Right ventricle myocardium superior (tissue), 1 donor: ENCODE measurements around the gene DLX5. TPM values are rescaled to one million over a fixed set of nuclear protein-coding genes. Genes with fewer than 3 reads are reported as not detected.

Source experiments
- ATAC-seq: fragments of 200-7000 bp; cut with Tn5 transposase; one replicate; pipeline ENCODE4 v1.9.1; 2020; ENCODE audit warnings: mild to moderate bottlenecking; ENCODE audit not compliant: poor library complexity
- DNase-seq: peaks from one replicate; pipeline ENCODE4 v3.0.0-alpha.2; 2020
- intact Hi-C: fragments of 100-400 bp; cut with DNase I; formaldehyde crosslinking; loops from one replicate; pipeline ENCODE4 v1.11.2; 2022
- total RNA-seq: library from RNA; stranded (reverse); fragmentation: NEBNext Ultra II Directional; extraction: Animal tissue kit (Norgen Biotek cat#: 25700); gene quantifications from one replicate; pipeline ENCODE4 v1.2.1, GENCODE V29; 2021
- donor health status: DM: no; HTN: yes; CAD: no; lungs with severe emphysema.

Gene DLX5
- total RNA-seq, 1 donor from 2014 or later = not detected

DNA sequence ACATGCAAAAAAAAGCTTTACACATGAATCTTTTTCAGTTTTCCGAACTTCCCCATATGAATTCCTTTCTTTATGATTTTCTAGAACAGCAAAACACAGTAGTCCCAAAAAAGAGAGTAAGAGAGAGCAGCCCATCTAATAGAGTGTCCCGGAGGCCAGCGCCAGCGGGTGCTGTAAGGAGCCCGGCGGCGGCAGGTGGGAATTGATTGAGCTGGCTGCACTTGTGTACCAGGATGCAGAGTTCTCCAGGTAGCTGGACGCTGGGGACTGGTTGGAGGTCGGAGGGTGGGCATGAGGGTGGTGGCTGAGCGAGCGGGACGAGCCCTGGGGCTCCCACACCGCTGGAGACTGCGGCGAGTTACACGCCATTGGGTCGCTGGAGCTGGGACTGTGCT lies 4.0 kb downstream of the DLX5 start:
- DNase-seq (no peak), ATAC-seq (no peak)
- intact Hi-C loops = no loop called here

DNA sequence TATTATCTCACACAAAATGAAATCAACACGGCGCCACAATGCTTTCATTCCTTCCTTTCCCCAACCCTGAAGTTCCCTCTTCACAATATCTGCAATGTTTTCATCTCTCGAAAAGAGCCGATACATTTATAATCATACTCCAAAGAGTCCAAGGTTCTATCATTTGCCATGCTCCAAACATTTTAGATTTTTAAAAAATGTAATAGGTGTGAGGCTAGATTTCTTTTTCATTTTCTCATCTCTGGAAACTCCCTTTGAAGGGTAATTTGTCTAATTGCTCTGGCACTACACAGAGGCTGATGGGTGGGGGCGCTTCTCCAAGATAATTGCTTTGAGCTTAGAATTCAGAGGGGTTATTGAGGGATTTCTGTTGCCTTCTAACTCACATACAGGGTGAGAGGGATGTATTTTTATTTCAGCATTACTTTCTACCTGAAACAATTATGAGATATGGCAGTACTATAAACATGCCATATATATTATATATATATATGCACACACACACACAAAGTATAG lies 4.9 kb downstream of the DLX5 start:
- intact Hi-C loops = no loop called here
- DNase-seq = no peak

DNA sequence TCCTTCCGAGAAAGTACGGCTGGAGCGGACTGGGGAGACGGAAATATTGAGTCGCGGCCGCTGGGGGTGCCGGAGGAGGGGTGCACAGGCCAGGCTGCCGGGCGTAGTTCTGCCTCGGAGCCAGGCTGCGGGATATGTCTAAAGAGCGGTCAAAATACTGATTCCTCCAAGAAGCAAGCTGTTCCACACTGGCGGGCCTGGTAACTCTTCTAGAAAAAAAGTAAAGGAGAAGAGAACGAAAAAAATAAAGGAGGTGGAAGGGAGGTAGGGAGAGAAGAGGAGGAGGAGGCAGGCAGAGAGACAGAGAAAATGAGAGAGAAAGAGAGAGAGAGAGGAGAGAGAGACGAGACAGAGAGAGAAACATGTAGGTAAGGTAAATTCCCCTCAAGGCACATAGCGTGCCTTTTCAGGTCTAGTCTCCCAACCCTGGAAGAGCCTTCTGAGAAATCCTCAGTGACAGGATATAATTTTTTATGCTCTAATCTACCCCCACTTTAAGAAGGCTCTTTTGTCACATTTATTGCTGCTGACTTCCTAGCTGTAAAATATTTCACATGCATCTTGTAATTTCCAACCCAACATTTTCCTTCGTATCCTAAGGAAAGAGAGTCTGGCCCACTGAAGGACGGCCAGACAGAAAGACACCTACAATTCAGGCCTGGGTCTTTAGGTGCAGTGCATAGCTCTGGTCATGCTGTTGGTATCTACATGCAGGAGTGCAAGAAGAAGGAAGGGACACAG lies 5.7 kb downstream of the DLX5 start:
- DNase-seq (no peak), ATAC-seq (no peak)
- intact Hi-C loops = no loop called here

More for the DNA sequence above, 4.9 kb downstream of the DLX5 start:
- no peak for ATAC-seq

DNA sequence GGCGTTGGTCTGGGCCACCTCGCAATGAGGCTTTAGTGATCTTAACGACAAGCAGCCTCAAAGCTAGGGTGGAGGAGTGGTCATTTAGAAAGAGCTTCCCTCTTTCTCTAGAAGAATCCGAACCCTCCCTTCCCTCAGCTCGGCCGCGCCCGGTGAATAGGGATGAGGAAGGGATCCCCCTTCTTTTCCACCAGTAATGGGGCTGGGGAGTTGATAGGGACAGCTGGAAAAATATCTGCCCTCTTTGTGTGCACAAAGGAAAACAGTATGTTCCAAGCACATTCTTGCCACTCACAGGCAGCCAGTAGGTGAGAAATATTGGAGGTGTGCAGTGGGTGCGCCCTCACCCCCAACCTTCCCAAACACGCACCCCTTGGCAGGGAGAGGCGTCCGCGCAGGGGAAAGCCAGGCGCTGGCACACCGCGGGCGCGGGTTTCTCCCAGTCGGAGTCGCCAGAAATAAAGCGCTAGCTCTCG lies 6.5 kb downstream of the DLX5 start:
- intact Hi-C loops = no loop called here
- no peak for DNase-seq
- no peak for ATAC-seq

DNA sequence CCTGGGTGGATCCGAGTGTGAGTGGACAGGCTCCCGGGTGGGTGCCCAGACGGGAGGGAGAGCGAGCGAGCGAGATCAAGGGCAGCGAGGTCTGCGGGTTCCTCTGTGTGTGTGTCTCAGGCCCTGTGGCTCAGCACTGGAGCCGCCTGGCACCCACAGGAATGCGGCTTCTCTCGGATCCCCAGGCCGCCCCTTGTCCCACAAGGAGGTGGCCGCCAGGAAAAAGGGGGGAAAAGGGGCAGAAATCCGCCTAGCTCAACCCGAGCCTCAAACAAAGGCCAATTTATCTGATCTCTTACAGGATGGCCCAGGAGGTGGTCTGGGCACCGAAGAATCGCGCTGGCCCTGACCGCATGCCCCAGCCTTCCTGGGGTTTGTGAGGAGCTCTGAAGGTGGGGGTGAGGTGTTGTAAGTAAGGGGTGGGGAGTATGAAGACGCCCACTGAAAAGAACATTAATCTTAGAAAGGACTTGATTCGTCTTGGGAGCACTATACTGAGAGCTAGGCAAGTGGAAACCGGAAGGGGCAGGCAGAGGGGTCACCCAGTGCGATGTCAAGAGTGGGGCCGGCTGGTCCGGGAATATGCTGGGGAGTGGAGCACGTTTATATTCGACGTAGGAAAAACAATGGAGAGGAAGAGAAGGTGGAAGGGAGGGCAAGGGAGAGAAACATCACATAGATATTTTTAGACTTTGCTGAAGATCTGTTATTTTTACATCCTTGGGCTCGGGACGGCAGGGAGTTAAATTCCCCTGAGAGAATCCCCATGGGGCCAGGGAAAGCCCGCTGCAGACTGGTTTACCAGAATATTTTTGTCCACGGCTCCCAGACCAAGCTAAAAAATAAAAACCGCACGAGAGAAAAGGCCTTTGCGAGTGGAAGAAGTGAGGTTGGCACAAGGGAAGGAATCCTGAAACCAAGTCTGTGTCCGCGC lies 7.2 kb downstream of the DLX5 start:
- intact Hi-C loops = no loop called here
- DNase-seq (no peak), ATAC-seq (no peak)

DNA sequence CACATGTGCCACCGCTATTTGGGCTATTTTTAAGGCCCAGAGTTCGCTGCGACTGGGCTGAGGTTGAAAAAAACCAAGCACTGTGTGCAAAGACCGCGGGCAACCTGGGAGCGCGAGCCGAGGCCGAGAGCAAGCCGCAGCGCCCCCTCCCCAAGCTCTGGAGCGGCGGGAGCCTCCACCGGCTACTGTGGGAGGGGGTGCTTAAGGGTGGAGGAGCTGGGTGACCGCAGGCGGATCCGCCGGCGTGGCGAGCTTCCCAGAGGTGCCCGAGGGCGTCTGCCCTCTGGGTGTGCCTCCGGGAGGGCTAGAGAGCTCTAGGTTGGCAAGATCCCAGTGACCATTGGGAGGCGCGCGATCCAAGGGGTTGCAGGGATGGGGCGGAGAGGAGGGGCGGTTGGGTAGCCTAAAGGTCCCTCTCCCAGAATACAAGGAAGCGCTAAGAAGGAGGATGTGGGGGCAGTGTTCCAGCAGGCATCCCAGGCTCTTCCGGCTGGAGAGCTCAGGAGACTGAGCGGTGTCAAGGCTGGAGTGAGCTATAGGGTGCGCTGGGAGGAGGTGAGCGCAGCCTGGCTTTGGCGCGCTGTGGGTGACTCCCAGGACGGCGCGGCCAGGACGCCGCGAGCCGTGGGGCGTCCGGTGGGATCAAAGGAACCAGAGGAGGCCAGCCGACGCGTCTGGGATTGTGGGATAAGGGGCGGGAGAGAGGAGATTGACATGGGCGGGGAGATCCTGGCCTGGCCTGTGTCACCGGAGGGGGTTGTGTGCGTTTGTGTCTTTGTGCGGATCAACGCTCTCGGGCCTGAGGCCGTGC lies 8.0 kb downstream of the DLX5 start:
- ATAC-seq (no peak), DNase-seq (no peak)
- intact Hi-C loops = no loop called here

DNA sequence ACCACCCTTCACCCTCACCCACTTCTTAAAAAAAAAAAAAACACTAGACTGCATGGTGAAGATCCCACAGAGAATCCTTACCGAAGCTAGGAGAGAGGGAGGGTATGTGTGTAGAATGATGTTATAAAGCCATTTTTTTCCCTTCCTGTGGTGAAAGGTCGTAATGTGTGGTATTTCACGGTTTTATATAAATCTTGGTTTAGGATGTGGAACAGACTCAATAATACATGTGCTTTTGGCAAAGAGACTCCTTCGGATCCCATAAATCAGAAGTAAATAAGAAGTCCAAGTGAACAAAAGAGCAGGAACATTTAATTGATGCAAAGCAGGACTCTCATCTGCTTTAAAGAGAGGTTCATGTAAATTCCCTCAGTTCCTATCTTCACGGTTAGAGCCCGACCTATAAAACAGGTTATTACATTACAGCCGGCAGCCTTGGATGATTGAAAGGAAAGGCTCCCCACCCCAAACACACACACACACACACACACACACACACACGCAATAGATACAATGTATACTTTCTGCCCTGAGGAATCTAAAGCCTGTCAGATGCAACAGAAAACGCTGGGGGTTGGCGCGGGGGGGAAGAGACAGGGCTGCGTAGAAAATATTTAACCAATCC lies 8.8 kb downstream of the DLX5 start:
- no peak for DNase-seq
- no peak for ATAC-seq
- intact Hi-C loops = no loop called here

DNA sequence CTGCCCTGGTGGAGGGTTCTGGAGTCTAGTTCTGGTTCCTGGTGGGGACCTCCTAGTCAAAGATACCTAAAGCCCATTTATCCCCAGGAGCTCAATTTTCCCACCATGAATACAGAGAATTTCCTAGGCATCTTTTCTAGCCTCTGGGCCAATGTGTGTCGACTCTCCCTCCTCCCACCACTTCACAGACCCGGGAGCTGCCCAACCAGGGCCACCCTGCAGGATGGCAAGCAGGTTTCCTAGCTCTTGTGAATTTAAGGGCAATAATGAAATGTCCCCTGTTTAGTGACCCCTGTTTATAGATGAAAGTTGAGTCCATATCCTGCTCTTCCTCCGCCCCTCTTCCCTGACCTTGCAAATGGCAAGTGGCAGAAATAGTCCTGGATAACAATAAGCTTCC lies 9.4 kb downstream of the DLX5 start:
- no peak for DNase-seq
- ATAC-seq = no peak
- intact Hi-C loops = no loop called here

DNA sequence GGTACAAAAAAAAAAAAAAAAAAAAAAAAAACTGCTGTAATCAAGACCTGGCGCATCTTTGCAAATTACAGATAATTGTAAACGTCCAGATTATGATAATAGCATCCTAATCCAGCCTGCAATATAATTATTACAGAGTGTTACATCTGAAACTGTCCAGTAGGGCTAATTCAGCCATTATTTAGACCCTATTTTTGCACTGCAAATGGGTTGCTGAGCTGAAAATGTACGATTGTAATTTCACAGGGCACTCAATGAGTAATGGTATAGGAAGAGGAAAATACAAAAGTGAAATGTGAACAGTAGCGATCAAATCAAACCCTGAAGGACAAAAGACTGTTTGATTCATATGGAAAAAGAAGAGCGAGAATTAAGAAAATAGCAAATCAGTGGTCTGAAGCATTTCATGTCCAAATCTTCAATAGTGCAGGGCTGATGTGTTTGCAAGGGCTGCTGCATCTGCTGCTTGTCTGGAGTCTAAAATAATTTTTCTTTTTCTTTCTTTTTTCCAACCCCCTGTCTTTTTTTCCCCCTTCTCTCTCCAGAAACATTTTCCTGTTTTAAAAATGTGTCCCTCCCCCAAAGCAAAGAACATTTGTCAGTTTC lies 10.4 kb downstream of the DLX5 start:
- ATAC-seq (no peak), DNase-seq (no peak)
- intact Hi-C loops = no loop called here

DNA sequence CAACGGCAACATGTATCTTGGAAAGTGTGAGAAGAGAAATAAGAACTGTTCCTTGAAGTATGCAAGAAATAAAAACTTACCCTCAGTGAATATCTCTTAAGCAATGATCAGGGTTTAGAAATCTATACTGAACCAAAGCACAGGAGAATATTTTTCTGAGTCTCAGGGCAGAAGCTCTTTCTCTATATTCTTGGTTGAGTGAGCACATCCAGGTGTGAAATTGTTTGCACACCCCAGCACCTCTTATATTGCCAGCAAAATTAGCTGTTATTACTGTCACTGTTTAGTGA lies 10.8 kb downstream of the DLX5 start:
- DNase-seq = no peak
- no peak for ATAC-seq
- intact Hi-C loops = no loop called here

DNA sequence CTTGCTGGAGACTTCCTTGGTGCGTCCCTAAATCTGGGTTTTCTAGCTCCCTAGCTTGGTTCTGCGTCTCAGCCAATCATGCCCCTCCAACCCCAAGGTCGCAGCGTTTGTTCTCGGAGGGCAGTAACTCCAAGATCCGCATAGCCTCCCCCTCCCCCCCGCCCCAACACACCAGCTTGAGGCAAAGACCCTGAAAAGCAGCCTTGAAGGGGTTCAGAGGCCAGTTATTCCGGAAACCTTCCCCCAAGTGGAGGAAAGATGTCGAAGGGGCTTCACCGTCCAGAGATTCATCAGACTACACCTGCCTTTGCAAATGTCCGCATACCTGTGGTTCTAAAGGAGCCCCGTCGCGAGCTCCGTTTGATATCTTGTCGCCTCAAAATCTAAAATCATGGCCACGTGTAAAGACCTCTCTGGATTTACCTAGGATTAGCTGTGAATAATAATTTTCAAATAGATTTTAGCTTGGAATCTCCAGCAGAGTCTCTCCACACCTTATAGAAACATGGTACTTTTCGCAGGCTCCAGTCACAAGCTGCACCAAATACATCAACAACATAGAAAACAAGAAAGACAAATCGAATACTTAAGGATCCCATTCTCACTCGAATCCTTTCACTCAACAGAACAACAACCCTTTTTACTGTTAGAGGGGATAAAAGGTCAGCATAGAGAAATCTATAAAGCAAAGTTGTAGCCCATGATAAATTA lies 11.3 kb downstream of the DLX5 start:
- ATAC-seq (no peak), DNase-seq (no peak)
- intact Hi-C loops = no loop called here

DNA sequence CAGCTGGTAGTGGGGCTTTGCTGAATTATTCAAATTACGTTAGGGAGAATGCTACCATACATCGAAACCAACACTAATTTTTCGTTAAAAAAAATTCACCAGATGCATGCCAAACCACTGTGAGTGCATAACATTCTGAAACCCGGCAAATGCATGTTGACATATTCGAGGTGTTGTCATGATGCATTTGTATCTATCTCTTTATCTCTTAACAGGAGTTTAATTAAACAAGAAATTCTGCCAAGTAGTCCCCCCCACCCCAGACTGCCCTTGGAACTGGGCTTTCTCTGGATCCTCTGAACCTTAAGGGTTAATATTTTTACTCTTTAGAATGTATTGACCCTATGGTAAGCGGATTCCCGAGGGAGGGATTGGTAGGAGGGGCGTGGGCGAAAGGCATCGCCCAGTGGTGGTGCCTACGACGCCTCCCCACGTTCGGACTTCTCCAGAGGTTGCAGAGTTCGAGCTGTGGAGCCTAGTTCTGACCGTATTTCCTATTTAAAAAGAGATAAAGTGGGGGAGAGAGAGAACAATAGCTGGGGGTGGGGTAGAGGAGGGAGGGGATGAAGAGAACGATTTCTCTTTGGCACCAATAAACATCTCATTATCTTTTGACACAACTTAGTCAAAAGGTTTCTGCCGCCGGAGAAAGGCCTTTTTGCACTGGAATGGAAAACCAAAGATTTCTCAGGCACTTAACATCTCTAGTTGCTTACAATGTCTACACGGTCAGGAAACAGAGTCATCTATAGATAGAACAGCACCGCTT lies 12.1 kb downstream of the DLX5 start:
- no peak for DNase-seq
- no peak for ATAC-seq
- intact Hi-C loops = no loop called here

DNA sequence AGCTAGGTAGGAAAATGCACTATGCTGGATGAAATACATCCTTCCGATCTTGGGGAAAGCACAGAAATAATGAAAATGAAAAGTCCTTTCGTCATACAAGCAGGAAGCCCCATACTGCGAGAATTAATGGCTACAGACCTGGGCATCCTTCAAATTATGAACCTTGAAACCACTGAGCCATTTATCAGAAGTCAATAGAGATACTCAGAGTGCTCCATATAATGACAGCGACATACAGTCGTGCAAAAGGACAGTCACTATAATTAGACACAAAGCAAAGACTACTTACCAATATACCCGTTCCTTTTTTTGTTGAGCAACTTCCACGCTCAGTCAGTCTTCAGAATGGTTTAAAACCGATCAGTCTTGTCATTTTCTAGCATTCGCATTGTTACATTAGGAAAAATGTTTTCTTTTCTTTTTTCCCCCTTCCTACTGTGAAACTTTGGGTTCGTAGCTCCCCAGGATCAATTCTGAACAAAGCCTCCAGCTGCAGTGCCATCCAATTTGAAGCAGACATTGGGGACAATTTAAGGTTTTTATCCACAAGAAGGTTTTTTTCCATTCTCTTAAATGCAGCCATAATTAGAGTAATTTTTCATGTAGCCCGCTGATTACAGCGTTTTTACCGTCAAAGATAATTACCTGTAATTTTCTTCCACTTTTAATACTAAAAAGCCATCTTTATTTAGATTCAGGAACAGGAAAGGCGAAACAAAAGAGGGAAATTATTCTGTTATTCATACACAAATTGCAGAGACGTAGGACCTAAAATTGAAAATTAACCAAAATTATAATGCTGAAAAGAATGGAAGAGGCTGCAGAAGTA lies 12.9 kb downstream of the DLX5 start:
- intact Hi-C loops = no loop called here
- ATAC-seq (no peak), DNase-seq (no peak)

DNA sequence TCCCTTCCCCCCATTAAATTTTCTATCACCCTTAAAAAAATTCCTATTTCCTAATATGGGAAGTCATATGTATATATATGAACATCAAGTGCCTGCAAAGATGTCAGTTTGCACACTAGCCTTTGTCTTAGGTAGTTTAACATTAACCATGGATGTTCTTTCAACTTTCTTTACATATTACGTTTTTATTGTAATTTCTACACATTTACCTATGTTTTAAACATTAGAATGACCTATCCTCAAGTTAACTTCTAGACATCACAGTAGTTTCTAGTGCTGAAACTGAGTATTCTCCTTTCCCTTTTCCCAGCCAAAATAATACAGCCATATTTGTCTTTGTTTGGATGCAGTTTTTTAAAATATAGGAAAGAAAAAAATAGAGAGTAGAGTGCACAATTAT lies 13.5 kb downstream of the DLX5 start:
- intact Hi-C loops = no loop called here
- DNase-seq (no peak), ATAC-seq (no peak)

DNA sequence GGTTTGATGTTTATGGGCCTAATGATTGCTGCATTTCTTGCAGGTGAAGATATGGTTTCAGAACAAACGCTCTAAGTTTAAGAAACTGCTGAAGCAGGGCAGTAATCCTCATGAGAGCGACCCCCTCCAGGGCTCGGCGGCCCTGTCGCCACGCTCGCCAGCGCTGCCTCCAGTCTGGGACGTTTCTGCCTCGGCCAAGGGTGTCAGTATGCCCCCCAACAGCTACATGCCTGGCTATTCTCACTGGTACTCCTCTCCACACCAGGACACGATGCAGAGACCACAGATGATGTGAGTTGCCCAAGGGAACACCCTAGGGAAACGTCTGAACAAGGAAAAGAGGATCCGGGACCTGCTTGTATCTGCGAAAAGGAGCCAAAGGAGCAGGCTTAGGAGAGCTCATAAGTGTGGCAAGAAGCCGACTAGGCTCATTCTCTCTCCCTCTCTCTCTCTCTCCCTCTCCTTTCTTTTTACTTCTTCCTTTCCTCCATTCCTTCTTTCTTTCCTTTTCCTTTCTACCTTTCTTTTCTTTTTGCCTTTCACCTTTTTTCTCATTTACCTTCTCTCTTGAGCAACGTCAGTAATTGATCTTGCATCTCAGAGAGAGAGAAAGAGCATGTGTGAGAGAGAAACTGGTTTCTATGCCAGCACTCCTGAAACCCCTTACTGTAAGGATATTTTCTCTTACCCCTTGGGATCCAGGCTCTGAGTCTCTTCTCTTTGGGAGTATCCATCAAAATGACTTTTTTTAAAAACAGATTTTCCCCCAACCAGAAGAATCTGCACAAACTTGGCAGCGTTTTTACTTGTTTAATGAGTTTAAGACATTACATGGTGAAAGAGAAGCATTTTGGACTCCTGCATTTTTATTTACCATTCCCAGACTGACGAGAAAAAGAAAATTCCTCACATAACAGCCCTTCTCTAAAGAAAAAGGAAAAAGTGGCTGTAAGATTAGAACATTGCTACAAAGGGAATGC lies 14.6 kb downstream of the DLX5 start:
- ATAC-seq (no peak), DNase-seq (no peak)
- intact Hi-C loops = no loop called here
